ENCODE measurements around the gene FCHSD2.

DNA sequence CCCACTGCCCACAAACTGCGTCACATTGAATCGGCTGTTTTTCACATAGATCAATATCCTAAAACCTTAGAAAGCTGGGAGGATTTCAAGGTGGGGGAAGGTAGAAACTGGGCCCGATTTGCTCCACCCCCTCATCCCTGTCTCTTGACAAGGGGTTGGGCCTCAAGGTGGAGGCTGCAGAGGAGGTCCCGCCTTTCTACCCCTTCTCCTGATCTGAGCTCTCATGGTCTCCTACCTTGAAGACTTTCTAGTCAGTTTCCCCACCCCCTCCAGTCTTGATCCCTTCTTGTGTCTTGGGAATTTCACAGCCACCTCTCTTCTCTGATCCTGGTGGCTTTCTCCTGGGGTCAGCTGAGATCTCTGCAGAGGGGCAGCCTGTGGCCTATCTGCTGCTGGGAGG is 343.8 kb downstream of the FCHSD2 start:
- TF ChIP-seq, protein P1, sequence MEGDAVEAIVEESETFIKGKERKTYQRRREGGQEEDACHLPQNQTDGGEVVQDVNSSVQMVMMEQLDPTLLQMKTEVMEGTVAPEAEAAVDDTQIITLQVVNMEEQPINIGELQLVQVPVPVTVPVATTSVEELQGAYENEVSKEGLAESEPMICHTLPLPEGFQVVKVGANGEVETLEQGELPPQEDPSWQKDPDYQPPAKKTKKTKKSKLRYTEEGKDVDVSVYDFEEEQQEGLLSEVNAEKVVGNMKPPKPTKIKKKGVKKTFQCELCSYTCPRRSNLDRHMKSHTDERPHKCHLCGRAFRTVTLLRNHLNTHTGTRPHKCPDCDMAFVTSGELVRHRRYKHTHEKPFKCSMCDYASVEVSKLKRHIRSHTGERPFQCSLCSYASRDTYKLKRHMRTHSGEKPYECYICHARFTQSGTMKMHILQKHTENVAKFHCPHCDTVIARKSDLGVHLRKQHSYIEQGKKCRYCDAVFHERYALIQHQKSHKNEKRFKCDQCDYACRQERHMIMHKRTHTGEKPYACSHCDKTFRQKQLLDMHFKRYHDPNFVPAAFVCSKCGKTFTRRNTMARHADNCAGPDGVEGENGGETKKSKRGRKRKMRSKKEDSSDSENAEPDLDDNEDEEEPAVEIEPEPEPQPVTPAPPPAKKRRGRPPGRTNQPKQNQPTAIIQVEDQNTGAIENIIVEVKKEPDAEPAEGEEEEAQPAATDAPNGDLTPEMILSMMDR (IDR thresholded peaks at IDR 0.05; ENCODE audit: borderline replicate concordance, extremely low read depth, low read length, poor library complexity, severe bottlenecking), result no peak
- TF ChIP-seq EZH2 (IDR thresholded peaks at IDR 0.05; ENCODE audit: borderline replicate concordance, low read depth, low read length, severe bottlenecking), result no peak

All from DND-41 (cell line).